PC-9 (cell line): ENCODE measurements around the gene NPHP4. TPM values are rescaled to one million over a fixed set of nuclear protein-coding genes. Genes with fewer than 3 reads are reported as not detected.

Source experiments
- BruUV-seq: library from RNA; stranded (reverse); fragments of 400-500 nt; replicated peaks from 2 replicates; lab custom pipeline; 2021; lab: Mats Ljungman, UMichigan
- CTCF ChIA-PET: fragments of 300-600 bp; sonication (Branson Sonifier 250); formaldehyde crosslinking; loops from one replicate; lab custom pipeline; 2022; ENCODE audit warnings: antibody characterized with exemption; lab: Charles Lee
- POLR2A ChIA-PET: fragments of 300-600 bp; sonication (Branson Sonifier 250); formaldehyde crosslinking; loops from one replicate; lab custom pipeline; 2022; ENCODE audit warnings: antibody characterized with exemption; ENCODE audit not compliant: unreplicated experiment; lab: Charles Lee
- DNase-seq, 2 experiments: peaks; one replicate each; pipeline versions ENCODE4 v3.0.0 to v3.0.0-alpha.2; 2015 to 2022; ENCODE audit warnings: mixed read lengths in 1 of 2
- H2AFZ ChIP-seq: fragments of 200-600 bp; sonication (generic); 2 replicates; pipeline ENCODE4 v1.8.1; 2017; ENCODE audit warnings: antibody characterized with exemption
- H3F3A ChIP-seq: fragments of 200-600 bp; sonication (generic); 2 replicates; pipeline ENCODE4 v1.8.1; 2017; ENCODE audit warnings: antibody characterized with exemption, mild to moderate bottlenecking, low read depth; ENCODE audit not compliant: insufficient read depth
- H3K27ac ChIP-seq: fragments of 200-600 bp; sonication (generic); 2 replicates; pipeline ENCODE4 v1.6.1; 2016; ENCODE audit warnings: mixed run types
- H3K27me3 ChIP-seq: fragments of 200-600 bp; sonication (generic); 2 replicates; pipeline ENCODE4 v1.6.1; 2016; ENCODE audit warnings: low read depth, mixed run types; ENCODE audit not compliant: insufficient read depth
- H3K36me3 ChIP-seq: fragments of 200-600 bp; sonication (generic); 2 replicates; pipeline ENCODE4 v1.6.1; 2016; ENCODE audit warnings: low read depth, mixed run types
- H3K4me1 ChIP-seq: fragments of 200-600 bp; sonication (generic); replicated peaks from 2 replicates; pipeline ENCODE4 v1.6.1; 2016; ENCODE audit warnings: mixed run types; ENCODE audit not compliant: insufficient read depth
- H3K4me2 ChIP-seq: fragments of 200-600 bp; sonication (generic); 2 replicates; pipeline ENCODE4 v1.6.1; 2017; ENCODE audit warnings: mixed run types
- H3K4me3 ChIP-seq: fragments of 200-600 bp; sonication (generic); 2 replicates; pipeline ENCODE4 v1.6.1; 2016; ENCODE audit warnings: mixed run types
- H3K79me2 ChIP-seq: fragments of 200-600 bp; sonication (generic); 2 replicates; pipeline ENCODE4 v1.6.1; 2017; ENCODE audit warnings: low read depth, mixed run types
- H3K9me2 ChIP-seq: fragments of 200-600 bp; sonication (generic); 2 replicates; pipeline ENCODE4 v1.8.1; 2017; ENCODE audit warnings: mild to moderate bottlenecking; ENCODE audit not compliant: insufficient read depth
- H3K9me3 ChIP-seq: fragments of 200-600 bp; sonication (generic); 2 replicates; pipeline ENCODE4 v1.8.1; 2016; ENCODE audit warnings: low read depth; ENCODE audit not compliant: insufficient read depth
- H4K20me1 ChIP-seq: fragments of 200-600 bp; sonication (generic); 2 replicates; pipeline ENCODE4 v1.8.1; 2017; ENCODE audit not compliant: insufficient read depth
- CTCF ChIP-seq: fragments of 200-600 bp; sonication (generic); conservative IDR thresholded peaks from 2 replicates; pipeline ENCODE4 v1.6.1; 2017; ENCODE audit warnings: mixed run types, antibody characterized with exemption, mild to moderate bottlenecking, moderate library complexity
- EZH2 ChIP-seq: fragments of 200-600 bp; sonication (generic); IDR thresholded peaks from 2 replicates; pipeline ENCODE4 v1.8.0; 2017; ENCODE audit warnings: antibody characterized with exemption, low read depth
- intact Hi-C: fragments of 100-400 bp; cut with micrococcal nuclease; formaldehyde crosslinking; loops from one replicate; pipeline ENCODE4 v1.10.0; 2022; ENCODE audit not compliant: unreplicated experiment
- total RNA-seq: library from RNA; stranded (reverse); gene quantifications from 2 replicates; pipeline ENCODE4 v1.2.3, GENCODE V29; 2021

The NPHP4 gene
- total RNA-seq, 1 experiment from 2014 or later, result 17.9 TPM

- no TSS peak for BruUV-seq
- Histone ChIP-seq H2AFZ (no peak overlapping the region), H3K27ac (no peak overlapping the region), H3K4me1 (no peaks in the 10 kb centered on the region), H3K27me3 (no peaks in the 10 kb centered on the region), H4K20me1 (no peaks in the 10 kb centered on the region), H3F3A (no peaks in the 10 kb centered on the region), H3K4me2 (no peak overlapping the region), H3K9me2 (no peaks in the 10 kb centered on the region), H3K9me3 (no peaks in the 10 kb centered on the region), H3K79me2 (no peaks in the 10 kb centered on the region), H3K4me3 (no peak overlapping the region), H3K36me3 (no peaks in the 10 kb centered on the region)
- CTCF ChIA-PET, result no interaction called here
- intact Hi-C loops, result loop anchor here (10.0 kb wide), 1 partner anchor 395 kb away; no protein-coding TSS in a partner anchor
- TF ChIP-seq CTCF, result no peak
- no peak for DNase-seq
- POLR2A ChIA-PET, result no interaction called here
Measured at GRCh38 chr1:5909576-5910275, 82.5 kb downstream of the NPHP4 start.

- H3K4me3 ChIP-seq, result no peak overlapping the region
- H3K4me2 ChIP-seq, result no peak overlapping the region
- H3K9me2 ChIP-seq, result no peaks in the 10 kb centered on the region
- no peaks in the 10 kb centered on the region for H4K20me1 ChIP-seq
- H3K27ac ChIP-seq, result no peak overlapping the region
- H3K9me3 ChIP-seq, result no peaks in the 10 kb centered on the region
- no TSS peak for BruUV-seq
- no peaks in the 10 kb centered on the region for H3K79me2 ChIP-seq
- H2AFZ ChIP-seq, result no peak overlapping the region
- no peaks in the 10 kb centered on the region for H3K36me3 ChIP-seq
- intact Hi-C loops, result no loop called here
- CTCF ChIA-PET, result no interaction called here
- TF ChIP-seq CTCF (no peak), EZH2 (no peak)
- POLR2A ChIA-PET, result no interaction called here
- no peak for DNase-seq
- no peaks in the 10 kb centered on the region for H3F3A ChIP-seq
- H3K27me3 ChIP-seq, result no peaks in the 10 kb centered on the region
- no peaks in the 10 kb centered on the region for H3K4me1 ChIP-seq
Measured at GRCh38 chr1:5908461-5909375, 83.5 kb downstream of the NPHP4 start.

- no peaks in the 10 kb centered on the region for H3K27me3 ChIP-seq
- H3K36me3 ChIP-seq, result no peaks in the 10 kb centered on the region
- no peak overlapping the region for H3K27ac ChIP-seq
- POLR2A ChIA-PET, result no interaction called here
- no peaks in the 10 kb centered on the region for H3K4me1 ChIP-seq
- H3K79me2 ChIP-seq, result no peaks in the 10 kb centered on the region
- no peak overlapping the region for H3K4me3 ChIP-seq
- H3K9me3 ChIP-seq, result no peaks in the 10 kb centered on the region
- H2AFZ ChIP-seq, result no peak overlapping the region
- no peaks in the 10 kb centered on the region for H3K9me2 ChIP-seq
- no peak overlapping the region for H3K4me2 ChIP-seq
- H4K20me1 ChIP-seq, result no peaks in the 10 kb centered on the region
- intact Hi-C loops, result no loop called here
- no peak for TF ChIP-seq EZH2
- TF ChIP-seq CTCF, result no peak
- BruUV-seq, result no TSS peak
- H3F3A ChIP-seq, result no peaks in the 10 kb centered on the region
- no peak for DNase-seq
- CTCF ChIA-PET, result no interaction called here
Measured at GRCh38 chr1:5907966-5908365, 84.3 kb downstream of the NPHP4 start.
